Stimulated activated CD8-positive, alpha-beta memory T cell treated with anti-CD3 and anti-CD28 coated beads, Interleukin-12 subunit alpha, Interleukin-12 subunit beta, amount 100 ng/mL, for 4 hours (primary cell): Measurements from ENCODE around the gene UBE2E2.
"Not testable (repeated sequence)": the region's sequence is repeated elsewhere in the genome, so short reads cannot be mapped to it uniquely, and the experiment has no call there.

Source experiments
- DNase-seq: peaks from one replicate; pipeline ENCODE4 v3.0.0-alpha.2; 2020; ENCODE audit warnings: low read depth

Gene UBE2E2

DNA sequence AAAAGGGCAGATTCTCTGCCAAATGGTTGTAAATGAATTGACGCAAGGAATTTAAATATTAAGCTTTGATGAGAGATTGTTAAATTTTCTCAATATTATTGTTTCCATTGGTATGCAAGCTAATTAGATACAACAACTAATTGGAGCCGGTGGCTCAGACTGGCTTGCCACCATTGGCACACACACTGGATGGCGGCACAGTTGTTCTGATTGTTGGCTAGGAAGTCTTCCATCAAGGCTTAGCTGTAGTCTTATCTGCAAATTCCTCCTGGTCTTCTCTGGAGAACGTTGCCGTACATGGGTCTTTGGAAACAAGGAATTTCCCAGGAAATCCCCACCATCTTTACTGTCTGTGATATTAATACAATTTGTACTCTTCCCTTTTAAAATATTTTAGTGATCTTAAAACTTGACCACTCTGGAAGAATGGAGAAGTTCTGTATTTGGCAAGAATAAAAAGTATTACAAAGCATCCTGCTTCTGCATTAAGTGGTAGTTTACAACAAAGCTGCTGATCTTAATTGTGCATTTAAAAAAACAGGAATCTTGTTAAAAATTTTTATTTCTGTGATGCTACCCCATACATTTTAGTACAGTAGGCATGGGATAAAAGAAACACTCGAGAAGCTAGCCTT is 126.5 kb downstream of the UBE2E2 start:
- DNase-seq: no peak

- DNase-seq: no peak
These were observed 127.4 kb downstream of the UBE2E2 start for GRCh38 chr3:23330568-23330967.

DNA sequence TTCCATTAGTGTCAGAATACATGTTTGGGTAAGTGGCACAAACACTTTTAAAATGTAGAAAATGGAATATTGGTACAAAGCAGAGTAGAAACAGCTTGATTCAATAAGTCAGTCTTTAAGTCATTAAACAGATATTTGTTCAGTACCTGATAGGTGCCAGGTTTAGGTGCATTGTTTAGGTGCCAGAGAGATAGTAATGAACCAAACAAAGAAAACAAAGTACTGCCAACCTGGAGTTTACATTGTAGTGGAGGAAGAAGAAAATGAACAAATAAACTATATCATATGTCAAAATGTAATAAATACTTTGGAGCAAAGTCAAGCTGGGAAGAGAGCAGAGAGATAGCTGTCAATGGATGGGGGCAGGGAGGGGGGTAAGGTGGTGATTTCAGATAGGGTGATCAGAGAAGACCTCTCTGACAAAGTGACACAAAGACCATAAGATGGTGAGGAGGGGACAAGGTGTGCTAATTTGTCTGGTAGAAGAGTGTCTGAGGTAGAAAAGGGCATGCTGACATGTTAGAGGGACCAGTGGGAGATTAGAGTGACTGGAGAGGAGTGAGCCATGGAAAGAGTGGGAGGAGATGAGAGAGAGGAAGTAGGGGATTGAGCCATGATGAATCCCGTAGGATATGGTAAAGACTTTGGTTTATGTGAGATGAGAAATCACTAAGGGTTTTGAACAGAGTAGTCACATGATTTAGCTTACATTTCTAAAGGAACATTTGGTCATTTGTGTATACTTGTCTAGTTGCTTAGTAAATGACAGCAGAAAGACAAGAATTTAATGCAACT is 128.2 kb downstream of the UBE2E2 start:
- DNase-seq: no peak

DNA sequence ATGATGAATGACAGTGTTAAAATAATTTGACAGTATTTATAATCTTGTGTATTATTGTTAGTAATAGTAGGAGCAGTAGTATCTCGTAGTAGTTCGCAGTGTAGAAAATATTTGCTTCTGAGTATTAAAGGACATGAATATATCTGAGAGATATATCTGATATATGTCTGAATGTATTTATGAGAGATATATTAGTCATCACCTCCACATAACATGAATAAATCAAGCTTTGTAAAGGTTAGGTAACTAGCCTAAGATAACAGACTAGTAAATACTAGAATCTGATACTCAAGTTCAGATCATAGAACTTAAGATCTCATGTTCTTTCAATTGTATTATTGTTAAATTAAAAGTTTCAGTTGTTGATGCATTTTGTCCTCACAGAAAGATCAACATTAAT is 130.5 kb downstream of the UBE2E2 start:
- DNase-seq: no peak

GRCh38 chr3:23336853-23337252 is 133.7 kb downstream of the UBE2E2 start:
- not testable (repeated sequence) for DNase-seq

- DNase-seq: no peak
These were observed 138.2 kb downstream of the UBE2E2 start for GRCh38 chr3:23341147-23341838.

DNA sequence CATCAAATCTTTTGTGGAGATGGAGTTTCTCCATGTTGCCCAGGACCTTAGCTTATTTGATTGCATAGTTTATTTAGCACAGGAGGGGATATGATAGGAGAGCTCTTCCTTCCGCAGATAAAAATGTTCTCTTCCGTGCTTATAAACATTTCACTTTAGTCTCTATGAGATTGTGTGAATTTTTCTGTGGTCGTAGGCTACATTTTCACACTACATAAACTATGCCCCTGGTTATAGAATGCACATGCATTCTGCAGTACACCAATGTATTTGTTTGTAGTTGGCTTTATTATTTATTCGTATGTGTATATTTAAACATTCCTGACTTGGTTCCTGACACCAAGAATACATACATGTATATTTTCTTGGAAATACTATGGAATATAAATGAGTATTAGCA is 139.2 kb downstream of the UBE2E2 start:
- no peak for DNase-seq

- no peak for DNase-seq
These were observed 140.4 kb downstream of the UBE2E2 start for GRCh38 chr3:23343509-23343908.

- DNase-seq: no peak
These were observed 141.8 kb downstream of the UBE2E2 start for GRCh38 chr3:23344886-23345285.

- DNase-seq: not testable (repeated sequence)
These were observed 146.3 kb downstream of the UBE2E2 start for GRCh38 chr3:23349444-23349843.

DNA sequence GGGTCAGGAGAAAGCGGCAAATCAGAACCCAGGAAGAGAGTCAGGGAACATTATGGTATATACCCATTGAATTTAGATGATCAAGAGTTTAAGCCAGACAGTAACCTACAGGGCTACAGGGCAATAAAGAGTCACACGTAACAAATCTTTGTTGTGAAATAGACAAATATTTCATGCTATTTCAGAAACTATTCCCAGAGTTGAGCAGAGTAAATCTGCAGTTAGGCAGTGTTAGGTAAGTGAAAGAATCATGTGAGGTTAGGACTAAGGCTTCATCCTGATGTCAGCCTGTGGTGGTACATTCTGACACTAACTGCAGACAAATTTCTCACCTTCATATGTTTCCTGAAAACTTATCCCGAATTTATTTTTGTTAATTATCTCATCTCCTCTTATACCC is 153.0 kb downstream of the UBE2E2 start:
- no peak for DNase-seq

DNA sequence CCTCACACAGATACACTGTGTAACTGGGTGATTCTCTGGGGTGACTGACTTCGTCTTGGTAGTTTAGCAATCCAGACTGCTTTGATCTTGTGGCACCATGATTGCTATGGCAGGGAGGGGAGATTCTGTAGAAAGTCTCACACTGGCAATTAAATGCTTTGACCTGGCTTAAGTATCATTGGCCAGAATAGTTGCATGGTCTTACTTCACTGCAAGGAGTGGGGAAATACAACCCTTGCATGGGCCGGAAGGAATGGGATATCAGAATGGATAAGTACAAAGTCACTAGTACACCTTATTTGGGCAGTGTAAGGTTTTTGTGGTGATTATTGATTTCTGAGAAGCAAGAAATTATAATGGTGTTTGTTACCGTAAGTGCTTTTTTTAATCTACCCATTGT is 153.8 kb downstream of the UBE2E2 start:
- DNase-seq: no peak

GRCh38 chr3:23359116-23359515 is 156.0 kb downstream of the UBE2E2 start:
- DNase-seq: no peak

GRCh38 chr3:23365066-23365465 is 161.9 kb downstream of the UBE2E2 start:
- no peak for DNase-seq

DNA sequence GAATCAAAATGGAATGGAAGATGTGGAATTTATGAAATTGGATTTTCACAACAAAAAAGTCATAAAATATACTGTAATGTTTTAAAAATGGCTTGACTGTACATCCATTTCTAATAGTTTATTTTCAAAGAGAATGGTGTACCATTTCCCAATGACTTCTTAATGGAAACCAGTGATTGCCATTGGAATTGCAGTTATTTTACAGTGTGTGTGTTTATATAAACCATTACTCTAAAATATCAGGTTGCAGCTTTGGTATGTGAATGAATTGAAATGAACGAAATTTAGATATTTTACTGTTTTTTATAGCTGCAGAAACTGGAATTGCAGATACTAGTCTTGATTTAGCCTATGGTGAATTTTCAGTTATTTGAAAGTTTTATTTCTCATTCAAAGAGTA is 165.6 kb downstream of the UBE2E2 start:
- no peak for DNase-seq

DNA sequence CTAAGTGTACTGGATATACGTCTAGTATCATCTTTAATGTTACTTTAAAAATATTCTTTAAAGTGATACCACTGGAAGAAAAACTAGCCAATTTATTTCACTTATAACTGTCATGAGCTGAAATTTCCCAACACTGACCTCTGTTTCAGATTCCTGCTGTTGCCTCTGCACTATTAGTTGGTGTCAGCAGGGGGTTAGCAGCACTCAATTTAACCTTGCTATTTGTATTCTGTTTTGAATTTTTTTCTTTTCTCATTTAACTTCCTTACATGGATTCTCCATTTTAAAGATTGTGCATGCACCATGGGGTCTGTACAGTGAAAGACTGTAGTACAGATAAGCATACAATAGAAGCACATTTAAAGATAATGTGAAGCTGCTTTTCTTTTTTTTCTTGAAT is 169.2 kb downstream of the UBE2E2 start:
- no peak for DNase-seq

DNA sequence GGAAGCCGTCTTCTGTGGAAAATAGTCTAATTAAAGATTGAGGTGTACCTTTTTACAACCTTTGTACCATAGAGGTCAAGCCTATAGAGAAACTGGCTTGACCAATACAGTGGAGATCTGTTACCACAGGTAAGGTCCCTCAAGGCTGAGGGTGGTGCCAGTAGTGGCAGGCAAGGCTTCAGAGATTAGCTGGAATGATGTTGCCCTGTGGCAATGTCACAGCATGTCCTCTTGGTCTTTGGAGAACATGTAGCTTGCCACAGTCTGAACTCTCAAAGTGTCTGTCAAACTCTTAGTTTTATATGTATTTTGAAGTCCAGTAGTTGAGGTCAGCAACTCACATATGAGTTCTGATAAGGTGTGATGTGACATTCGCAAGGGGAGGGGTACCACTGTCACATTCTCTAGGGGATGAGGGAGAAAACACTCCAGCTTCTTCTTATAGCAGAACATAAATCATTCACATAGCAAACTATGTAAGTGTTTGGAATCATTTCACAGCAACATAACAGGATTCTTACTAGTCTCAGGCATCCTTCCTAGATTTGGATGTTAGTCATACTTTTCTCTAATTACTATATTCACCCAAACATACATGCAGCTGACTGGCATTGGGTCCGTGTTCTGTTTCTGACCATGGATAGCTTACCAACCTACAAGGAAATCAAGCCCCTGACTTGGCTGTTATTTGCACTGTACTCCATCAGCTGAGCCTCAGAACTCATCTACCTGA is 173.6 kb downstream of the UBE2E2 start:
- no peak for DNase-seq

- no peak for DNase-seq
These were observed 175.0 kb downstream of the UBE2E2 start for GRCh38 chr3:23377928-23378672.

DNA sequence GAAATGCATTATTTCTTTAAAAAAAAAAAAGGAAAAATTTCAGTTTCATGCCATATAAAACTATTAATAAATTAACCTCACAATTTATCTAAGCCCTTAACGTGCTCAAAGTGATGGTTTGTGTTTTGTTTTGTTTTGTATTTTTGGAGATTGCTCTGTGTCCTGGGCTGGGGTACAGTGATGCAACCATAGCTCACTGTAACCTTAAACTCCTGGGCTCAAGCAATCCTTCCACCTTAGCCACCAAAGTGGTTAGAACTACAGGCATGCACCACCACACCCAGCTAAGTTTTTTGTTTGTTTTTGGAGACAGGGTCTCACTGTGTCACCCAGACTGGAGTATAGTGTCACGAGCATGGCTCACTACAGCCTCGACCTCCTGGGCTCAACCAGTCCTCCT is 180.7 kb downstream of the UBE2E2 start:
- DNase-seq: no peak

DNA sequence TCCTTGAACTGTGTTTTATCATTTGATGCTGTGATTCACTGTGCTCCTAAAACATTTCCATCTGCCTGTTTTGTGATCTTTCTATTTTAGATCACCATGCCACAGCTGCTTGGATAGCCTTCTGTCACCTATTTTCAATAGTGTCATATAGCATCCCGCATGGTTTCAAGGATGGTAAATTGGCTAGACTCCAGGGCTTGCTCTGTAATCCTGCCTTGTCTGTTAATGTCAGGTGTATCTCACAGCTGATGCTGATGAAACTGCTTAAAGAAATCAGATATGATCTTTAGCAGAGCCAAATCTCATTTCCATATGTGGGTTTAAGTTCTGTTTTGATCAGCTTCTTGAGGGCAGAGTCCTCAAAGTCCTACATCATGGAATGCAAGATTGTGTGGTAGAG is 182.2 kb downstream of the UBE2E2 start:
- no peak for DNase-seq

DNA sequence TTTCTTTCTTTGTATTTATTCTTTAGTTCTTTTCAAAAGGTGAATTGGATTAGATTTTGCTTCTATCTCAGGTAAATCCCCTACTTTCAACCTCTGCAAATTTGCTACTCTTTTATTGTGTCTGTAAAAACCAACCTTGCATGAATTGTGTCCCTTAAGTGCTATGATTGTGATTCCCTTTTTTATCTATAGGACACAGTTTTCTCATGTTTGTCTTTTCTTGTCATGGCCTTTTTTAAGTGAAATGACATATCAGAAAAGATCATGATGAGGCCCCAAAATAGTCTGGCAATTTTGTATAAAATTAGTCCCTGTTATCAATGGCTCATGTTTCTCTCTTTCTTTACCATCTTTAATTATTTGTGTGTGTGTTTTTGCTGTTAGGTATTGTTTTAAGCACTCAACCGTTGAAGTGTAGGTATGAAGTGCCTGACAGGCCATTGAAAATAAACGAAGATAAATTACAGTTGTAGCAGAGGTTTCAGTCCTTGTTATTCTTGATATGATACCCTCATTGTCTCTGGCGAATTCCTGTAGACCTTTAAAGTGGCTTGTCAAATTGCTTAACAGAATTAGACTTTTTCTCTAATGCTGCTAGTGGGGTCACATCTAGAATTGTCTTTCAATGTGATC is 184.3 kb downstream of the UBE2E2 start:
- DNase-seq: no peak
